SU-DHL-6 (cell line): ENCODE data around the gene ALK.

ENCODE experiments used
- H2AFZ ChIP-seq: fragments of 200-600 bp; sonication (generic); 2 replicates; pipeline ENCODE4 v1.6.1; 2014; ENCODE audit warnings: low read depth, mild to moderate bottlenecking, moderate library complexity, mixed read lengths, antibody characterized with exemption, low read length; ENCODE audit not compliant: severe bottlenecking
- H3F3A ChIP-seq: fragments of 200-600 bp; shearing (Covaris generic); 2 replicates; pipeline ENCODE4 v1.6.0; 2016; ENCODE audit warnings: antibody characterized with exemption, mild to moderate bottlenecking; ENCODE audit not compliant: insufficient read depth
- H3K27ac ChIP-seq: fragments of 200-600 bp; sonication (generic); 2 replicates; pipeline ENCODE4 v1.5.1; 2016; ENCODE audit warnings: low read depth, mild to moderate bottlenecking, low read length, moderate library complexity, mixed read lengths
- H3K27me3 ChIP-seq: fragments of 200-600 bp; sonication (generic), shearing (Covaris generic); 2 replicates; pipeline ENCODE4 v1.6.0; 2014; ENCODE audit warnings: mild to moderate bottlenecking, low read length
- H3K36me3 ChIP-seq: fragments of 200-600 bp; sonication (generic); 2 replicates; pipeline ENCODE4 v1.6.1; 2014; ENCODE audit warnings: mild to moderate bottlenecking, low read length, mixed read lengths
- H3K4me2 ChIP-seq: fragments of 300-600, 200-600 bp; shearing (Covaris generic), sonication (generic); 2 replicates; pipeline ENCODE4 v1.6.0; 2014; ENCODE audit warnings: low read length, low read depth, mild to moderate bottlenecking; ENCODE audit not compliant: poor library complexity, severe bottlenecking
- H3K4me3 ChIP-seq: fragments of 200-600 bp; sonication (generic); 2 replicates; pipeline ENCODE4 v1.5.1; 2014; ENCODE audit warnings: antibody characterized with exemption, low read length, mild to moderate bottlenecking, mixed read lengths; ENCODE audit not compliant: insufficient read depth, poor library complexity, severe bottlenecking
- H3K79me2 ChIP-seq: fragments of 200-600 bp; sonication (generic); 2 replicates; pipeline ENCODE4 v1.6.1; 2014; ENCODE audit warnings: mild to moderate bottlenecking, low read length, moderate library complexity; ENCODE audit not compliant: insufficient read depth
- H3K9ac ChIP-seq: fragments of 200-600 bp; sonication (generic); 2 replicates; pipeline ENCODE4 v1.7.0; 2014; ENCODE audit warnings: mild to moderate bottlenecking, low read length
- H3K9me2 ChIP-seq: fragments of 200-600 bp; sonication (generic); replicated peaks from 2 replicates; pipeline ENCODE4 v1.6.1; 2014; ENCODE audit warnings: low read length; ENCODE audit not compliant: insufficient read depth
- H3K9me3 ChIP-seq: fragments of 200-600 bp; sonication (generic); 2 replicates; pipeline ENCODE4 v1.6.1; 2014; ENCODE audit warnings: low read length, mixed read lengths; ENCODE audit not compliant: insufficient read depth
- H4K20me1 ChIP-seq: fragments of 200-600 bp; sonication (generic); 2 replicates; pipeline ENCODE4 v1.6.1; 2014; ENCODE audit warnings: low read depth, mild to moderate bottlenecking, antibody characterized with exemption, low read length, moderate library complexity, mixed read lengths
- CTCF ChIP-seq: fragments of 200-600 bp; sonication (generic); IDR thresholded peaks from one replicate; pipeline ENCODE4 v1.5.1; 2017; ENCODE audit warnings: antibody characterized with exemption, mild to moderate bottlenecking, low read length, moderate library complexity; ENCODE audit not compliant: insufficient read depth, poor library complexity, severe bottlenecking
- EZH2phosphoT487 ChIP-seq: fragments of 200-600 bp; sonication (generic), shearing (Covaris generic); conservative IDR thresholded peaks from 2 replicates; pipeline ENCODE4 v1.6.1; 2018; ENCODE audit warnings: mild to moderate bottlenecking, antibody characterized with exemption, low read length, moderate library complexity, mixed read lengths

Gene ALK

GRCh38 chr2:29561181-29561580 is 360.2 kb downstream of the ALK start:
- no peak overlapping the region for H3K4me3 ChIP-seq
- no peak overlapping the region for H3K4me2 ChIP-seq
- H3K9me3 ChIP-seq, result no peaks in the 10 kb centered on the region
- H3K9ac ChIP-seq, result no peak overlapping the region
- H3K27ac ChIP-seq, result no peak overlapping the region
- no peaks in the 10 kb centered on the region for H3K79me2 ChIP-seq
- H3K27me3 ChIP-seq, result no peaks in the 10 kb centered on the region
- H3K36me3 ChIP-seq, result no peaks in the 10 kb centered on the region
- H4K20me1 ChIP-seq, result no peaks in the 10 kb centered on the region
- H3F3A ChIP-seq, result no peaks in the 10 kb centered on the region
- no peaks in the 10 kb centered on the region for H3K9me2 ChIP-seq
- TF ChIP-seq EZH2phosphoT487 (no peak), CTCF (no peak)
- no peak overlapping the region for H2AFZ ChIP-seq

- Histone ChIP-seq H3K27me3 (no peaks in the 10 kb centered on the region), H3K9me3 (no peaks in the 10 kb centered on the region), H3K9me2 (no peaks in the 10 kb centered on the region), H3K9ac (no peak overlapping the region), H2AFZ (no peak overlapping the region), H3K79me2 (no peaks in the 10 kb centered on the region), H3K4me2 (no peak overlapping the region), H3K4me3 (no peak overlapping the region), H3K27ac (no peak overlapping the region), H3F3A (no peaks in the 10 kb centered on the region), H4K20me1 (no peaks in the 10 kb centered on the region), H3K36me3 (no peaks in the 10 kb centered on the region)
- TF ChIP-seq CTCF, result no peak
- no peak for TF ChIP-seq EZH2phosphoT487
Measured at GRCh38 chr2:29560566-29560965, 360.8 kb downstream of the ALK start.

- H4K20me1 ChIP-seq, result no peaks in the 10 kb centered on the region
- no peaks in the 10 kb centered on the region for H3F3A ChIP-seq
- no peaks in the 10 kb centered on the region for H3K9me3 ChIP-seq
- no peak overlapping the region for H3K27ac ChIP-seq
- H3K9ac ChIP-seq, result no peak overlapping the region
- H3K9me2 ChIP-seq, result no peaks in the 10 kb centered on the region
- no peaks in the 10 kb centered on the region for H3K79me2 ChIP-seq
- no peak for TF ChIP-seq CTCF
- no peak for TF ChIP-seq EZH2phosphoT487
- no peak overlapping the region for H2AFZ ChIP-seq
- H3K36me3 ChIP-seq, result no peaks in the 10 kb centered on the region
- no peak overlapping the region for H3K4me2 ChIP-seq
- H3K27me3 ChIP-seq, result no peaks in the 10 kb centered on the region
- H3K4me3 ChIP-seq, result no peak overlapping the region
Measured at GRCh38 chr2:29560030-29560429, 361.4 kb downstream of the ALK start.
